Hepatic stellate cell (primary cell): ENCODE data around the gene SERPINB3.
"Not testable (repeated sequence)": the region's sequence is repeated elsewhere in the genome, so short reads cannot be mapped to it uniquely, and the experiment has no call there.

Source experiments
- DNase-seq: peaks from one replicate; pipeline ENCODE4 v3.0.0; 2011; ENCODE audit warnings: low spot score

Gene SERPINB3

GRCh38 chr18:63661750-63662149 lies at the start of gene SERPINB3:
Gene SERPINB3 (minus strand): TSS chr18:63661893. CDS start chr18:63661216, 677 bp downstream.
- not testable (repeated sequence) for DNase-seq

DNA sequence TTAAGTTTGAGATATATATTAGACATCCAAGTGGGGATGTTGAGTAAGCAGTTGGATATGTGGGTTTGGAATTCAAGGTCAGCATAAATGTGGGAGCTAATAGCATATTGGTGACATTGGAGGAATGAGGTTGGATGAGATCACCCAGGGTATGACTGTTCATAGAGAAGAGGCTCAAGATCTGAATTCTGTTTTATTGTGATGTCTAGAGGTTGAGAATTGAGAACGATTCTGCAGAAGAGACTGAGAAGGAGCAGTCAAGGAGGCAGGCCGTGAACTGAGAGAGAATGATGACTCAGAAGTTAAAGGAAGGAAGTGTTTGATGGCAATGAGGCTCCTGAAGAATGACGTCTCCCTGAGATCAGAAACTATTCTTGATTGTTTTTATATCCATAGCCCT lies 47.0 kb upstream of the SERPINB3 start:
- peak; percentile 16 for DNase-seq

DNA sequence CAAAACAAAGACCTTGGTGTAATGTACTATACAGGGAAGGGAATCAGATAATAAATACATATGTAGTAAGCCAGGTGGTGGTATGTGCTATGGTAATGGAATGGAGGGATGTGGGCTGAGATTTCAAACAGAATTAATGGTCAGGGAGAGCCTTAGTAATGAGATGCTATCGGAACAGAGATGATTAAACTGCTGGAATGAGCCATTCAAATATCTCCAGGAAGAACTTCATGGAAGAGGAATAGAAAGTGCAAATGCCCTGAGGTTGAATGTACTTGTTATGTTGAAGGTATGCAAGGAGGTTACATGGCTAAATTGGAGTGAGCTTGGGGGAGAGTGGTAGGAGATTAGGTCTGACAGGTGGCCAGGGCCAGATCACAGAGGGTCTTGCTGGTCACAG lies 46.1 kb upstream of the SERPINB3 start:
- DNase-seq, result no peak

- no peak for DNase-seq
Measured at GRCh38 chr18:63705401-63705800, 43.7 kb upstream of the SERPINB3 start.

- no peak for DNase-seq
Measured at GRCh38 chr18:63702660-63703059, 41.0 kb upstream of the SERPINB3 start, which contains the start of gene SERPINB11. Gene SERPINB11 (plus strand): TSS chr18:63702960. CDS start chr18:63710194, 7,234 bp downstream.

DNA sequence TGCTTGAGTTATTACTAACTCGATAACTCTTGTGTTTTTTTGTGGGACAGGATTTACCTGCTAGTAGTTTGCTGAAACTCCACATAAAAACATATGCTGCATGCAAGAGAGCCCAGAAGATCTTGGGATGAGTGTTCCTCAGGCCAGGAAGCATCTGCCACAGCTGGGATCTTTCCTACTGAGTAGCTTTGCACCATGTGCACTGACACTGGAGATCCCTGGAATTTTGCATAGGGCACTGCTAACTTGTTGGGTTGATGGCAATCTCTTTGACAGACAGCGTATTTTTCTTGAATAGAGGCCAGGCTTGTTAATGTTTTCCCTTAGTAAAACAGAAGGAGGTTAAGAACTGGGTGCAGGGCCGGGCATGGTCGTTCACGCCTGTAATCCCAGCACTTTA lies 40.3 kb upstream of the SERPINB3 start:
- DNase-seq, result no peak

GRCh38 chr18:63700501-63700900 lies 38.8 kb upstream of the SERPINB3 start:
- no peak for DNase-seq

- DNase-seq, result no peak
Measured at GRCh38 chr18:63697097-63697660, 35.5 kb upstream of the SERPINB3 start.

GRCh38 chr18:63689064-63689463 lies 27.4 kb upstream of the SERPINB3 start:
- no peak for DNase-seq

DNA sequence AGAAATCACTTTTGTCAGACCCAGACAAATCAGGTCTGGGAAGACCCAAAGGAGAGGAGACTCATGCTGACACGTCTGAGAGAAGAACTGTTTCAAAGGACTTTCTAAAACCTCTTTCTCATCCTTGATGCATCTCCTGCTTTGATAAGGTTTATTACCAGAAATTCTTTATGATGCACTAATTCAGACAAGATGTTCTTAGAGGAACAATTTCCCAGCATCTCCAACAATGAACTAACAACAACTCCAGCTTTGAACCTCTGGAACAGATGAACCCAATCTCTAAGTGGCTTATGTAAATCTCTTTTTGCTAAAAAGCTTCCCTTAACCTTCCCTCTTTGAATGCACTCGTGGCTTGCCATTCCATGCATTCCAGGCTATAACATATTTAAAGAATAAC lies 25.2 kb upstream of the SERPINB3 start:
- no peak for DNase-seq

- no peak for DNase-seq
Measured at GRCh38 chr18:63684718-63685117, 23.0 kb upstream of the SERPINB3 start.

DNA sequence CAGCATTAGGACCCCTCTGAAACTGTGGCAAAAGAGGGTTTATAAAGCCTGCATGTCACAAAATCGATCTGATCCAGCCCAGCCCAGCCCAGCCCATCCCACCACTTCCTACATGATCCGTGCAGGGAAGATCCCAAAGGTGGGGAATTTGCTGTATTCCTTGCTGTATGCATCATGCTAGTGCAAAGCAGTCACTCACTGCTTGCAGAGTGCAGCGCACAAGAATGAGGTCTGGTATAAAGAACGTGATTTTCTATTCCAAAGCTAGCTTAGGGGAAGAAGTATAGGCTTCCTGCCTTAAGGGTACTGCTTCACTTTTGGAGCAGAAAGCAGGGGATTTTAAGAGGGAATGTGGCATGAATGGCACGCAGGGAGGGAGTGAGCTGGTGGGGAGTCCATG lies 22.2 kb upstream of the SERPINB3 start:
- no peak for DNase-seq

DNA sequence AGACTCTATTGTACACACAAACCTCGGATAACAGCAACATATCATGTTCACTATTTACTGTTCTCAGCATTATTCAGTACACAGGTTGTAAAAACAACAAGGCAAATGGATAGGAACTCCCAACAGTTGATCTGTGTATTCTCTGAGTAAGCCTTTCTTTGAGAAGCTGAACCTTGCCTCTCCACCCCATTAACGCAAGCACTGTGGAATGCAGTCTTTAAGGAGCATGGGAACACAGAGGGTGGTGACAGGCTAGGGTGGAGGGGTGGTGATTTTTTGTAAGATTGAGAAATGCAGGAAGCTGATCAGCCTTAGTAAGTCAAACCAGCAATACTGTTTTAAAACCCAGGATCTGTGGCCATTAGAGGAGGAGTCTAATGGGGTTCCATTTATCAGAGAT lies 21.5 kb upstream of the SERPINB3 start:
- DNase-seq, result peak; percentile 60

DNA sequence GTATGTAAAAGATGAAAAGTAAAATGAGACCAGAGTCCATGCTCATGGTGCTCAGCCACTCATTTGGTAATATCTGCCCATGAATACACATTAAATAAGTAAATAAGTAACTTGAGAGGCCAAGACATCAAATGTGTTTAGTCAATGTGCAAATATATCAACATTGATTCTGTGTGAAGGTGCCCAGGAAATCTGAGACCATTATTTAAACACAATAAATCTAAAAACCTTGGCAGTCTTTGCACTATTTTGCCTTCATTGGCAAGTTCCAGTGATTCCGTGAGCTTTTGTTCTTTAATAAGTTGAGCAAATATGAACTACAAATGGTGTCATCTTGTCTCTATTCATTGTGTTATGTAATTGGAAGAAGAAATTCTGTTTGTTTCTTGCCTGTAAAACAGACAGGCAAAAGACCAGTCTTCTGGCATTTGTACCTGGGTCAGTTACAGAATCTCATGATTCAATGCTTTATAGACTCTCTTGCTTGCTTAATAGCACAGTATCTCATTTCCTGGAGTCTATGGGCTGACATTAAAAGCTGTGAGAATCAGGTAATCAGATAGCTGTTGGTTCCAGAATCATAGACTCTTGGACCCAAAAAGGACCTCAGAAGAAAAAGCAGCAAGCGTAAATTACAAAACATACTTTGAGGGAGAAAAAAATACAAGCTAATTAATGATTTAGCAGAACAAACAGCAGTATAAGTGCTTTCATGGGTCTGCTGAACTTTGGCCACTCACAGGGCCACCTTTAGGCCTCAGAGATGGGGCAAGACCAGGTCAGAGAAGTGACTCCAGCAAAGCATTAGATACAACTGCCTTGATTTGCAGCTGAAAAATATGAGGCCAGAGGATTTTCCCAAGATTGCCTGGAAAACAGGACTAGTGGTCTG lies 20.0 kb upstream of the SERPINB3 start:
- no peak for DNase-seq

DNA sequence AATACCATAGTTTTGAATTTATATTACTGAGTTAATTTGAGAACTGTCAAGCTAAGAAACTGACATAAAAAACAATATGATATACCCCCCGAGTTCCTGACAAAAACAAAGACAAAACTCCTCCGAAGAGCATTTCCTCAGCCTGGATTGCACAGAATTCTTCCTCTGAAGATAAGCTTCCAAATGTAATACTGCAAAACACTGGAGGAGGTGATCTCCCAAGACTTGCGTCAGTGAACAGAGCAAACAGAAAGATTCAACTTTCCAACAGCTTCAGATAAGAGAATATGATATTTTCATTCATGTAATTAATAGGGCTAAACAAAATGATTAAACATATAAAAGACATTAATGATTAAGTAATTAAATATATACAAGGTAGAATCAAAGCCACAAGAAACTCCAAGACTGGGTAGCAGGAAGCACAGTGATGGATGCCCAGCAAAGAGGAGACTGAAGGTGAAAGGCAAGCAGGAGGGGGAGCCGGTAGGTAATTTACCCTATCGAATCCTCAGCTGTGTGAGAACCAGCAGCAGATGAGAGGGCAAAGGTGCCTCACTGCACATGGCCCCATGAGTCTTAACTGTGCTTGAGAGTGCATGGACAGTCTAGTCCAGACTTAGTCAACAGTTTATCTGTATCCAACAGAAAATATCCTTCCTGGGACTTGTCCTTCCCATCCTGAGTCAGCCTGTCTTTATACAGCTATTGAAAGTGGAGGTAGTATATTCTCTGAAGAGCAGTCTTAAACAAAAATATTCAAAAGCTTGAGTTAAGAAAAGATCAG lies 18.3 kb upstream of the SERPINB3 start:
- DNase-seq, result no peak

GRCh38 chr18:63677500-63678225 lies 16.0 kb upstream of the SERPINB3 start:
- no peak for DNase-seq

DNA sequence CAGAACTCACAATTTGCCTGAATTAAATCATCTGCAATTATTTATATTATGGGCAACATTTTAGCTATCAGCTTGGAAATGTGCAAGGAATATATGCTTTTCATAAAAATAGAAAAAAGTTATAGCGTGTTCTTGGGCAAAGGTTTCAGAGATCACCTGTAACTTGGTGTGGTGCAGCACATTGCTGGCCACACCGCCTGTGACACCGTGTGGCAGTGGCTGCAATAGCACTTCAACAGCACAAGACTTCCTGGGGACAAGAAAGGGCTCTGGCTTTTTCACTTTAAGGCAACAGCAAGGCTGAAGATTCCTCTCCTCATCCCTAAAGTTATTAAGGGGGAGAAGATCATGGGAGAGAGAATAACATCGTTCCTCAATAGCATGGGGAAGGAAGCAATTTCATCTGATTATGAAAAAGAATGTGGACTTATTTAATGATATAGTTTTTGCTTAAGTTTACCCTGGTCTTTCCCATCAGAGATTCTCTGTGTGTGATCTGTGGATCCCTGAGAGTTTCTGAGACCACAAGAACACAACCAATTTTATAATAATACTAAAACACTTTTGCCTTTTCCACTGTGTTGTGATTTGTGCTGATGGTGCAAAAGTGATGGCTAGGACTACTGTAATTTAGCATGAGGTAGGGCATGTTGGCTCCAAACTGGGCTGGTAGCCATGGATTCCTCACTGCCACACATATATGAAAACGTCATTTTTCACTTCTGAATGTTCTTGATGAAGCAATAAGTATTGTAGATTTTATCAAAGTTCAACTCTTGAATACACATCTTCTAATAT lies 15.0 kb upstream of the SERPINB3 start:
- DNase-seq, result no peak

GRCh38 chr18:63664571-63664970 lies 2.9 kb upstream of the SERPINB3 start:
- DNase-seq, result no peak

DNA sequence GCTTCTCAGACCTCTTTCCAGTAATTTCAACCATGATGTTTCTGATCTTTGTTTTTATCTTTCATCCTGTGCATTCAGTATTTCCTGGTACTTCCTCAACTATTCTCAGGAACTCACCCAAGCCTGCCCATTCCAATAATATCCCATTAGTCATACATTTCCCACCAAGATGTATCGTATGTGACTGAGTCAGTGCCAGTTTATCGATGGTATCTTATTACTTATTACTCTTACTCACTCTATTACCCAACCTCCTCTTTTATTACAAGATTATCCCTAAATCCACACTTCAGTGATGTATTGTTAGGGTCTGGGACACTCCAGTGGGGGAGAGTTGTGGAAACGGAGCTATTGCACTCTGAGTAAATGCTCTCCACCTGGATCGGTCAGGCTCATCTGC lies 2.8 kb downstream of the SERPINB3 start:
- DNase-seq, result not testable (repeated sequence)

- DNase-seq, result not testable (repeated sequence)
Measured at GRCh38 chr18:63650271-63650670, 11.4 kb downstream of the SERPINB3 start.

DNA sequence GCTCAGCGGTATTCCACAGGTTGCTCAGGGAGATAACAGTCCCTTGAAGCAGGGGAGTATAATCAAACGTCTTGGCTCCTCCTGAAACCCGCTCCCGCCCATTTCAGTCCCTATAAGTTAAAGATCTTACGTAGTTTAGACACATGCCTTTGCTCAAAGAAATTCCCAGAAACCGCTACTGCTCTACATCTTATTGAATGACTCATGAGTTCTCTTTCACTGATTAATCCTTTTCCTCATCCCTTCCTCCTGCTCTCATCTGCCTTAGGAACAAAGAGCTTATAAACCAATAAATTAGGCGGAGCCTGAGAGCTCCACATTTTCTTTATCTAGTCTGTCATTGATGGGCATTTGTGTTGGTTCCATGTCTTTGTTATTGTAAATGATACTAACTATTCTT lies 13.5 kb downstream of the SERPINB3 start:
- no peak for DNase-seq
